GM19240 (cell line): ENCODE results near the gene EGFL7.

Source experiments
- DNase-seq: peaks from one replicate; pipeline ENCODE4 v3.0.0; 2011; ENCODE audit warnings: low spot score; ENCODE audit not compliant: insufficient read length

The EGFL7 gene

GRCh38 chr9:136662656-136663581 lies at the start of gene EGFL7:
EGFL7 (plus strand) TSS chr9:136662916; CDS start chr9:136668283, 5,367 bp downstream.
- DNase-seq, result no peak

- DNase-seq, result no peak
Observed at GRCh38 chr9:136613824-136614371, 48.8 kb upstream of the EGFL7 start.

GRCh38 chr9:136614372-136614922 lies 48.3 kb upstream of the EGFL7 start:
- DNase-seq, result no peak

GRCh38 chr9:136614967-136615623 lies 47.6 kb upstream of the EGFL7 start:
- no peak for DNase-seq

- no peak for DNase-seq
Observed at GRCh38 chr9:136615631-136616306, 46.9 kb upstream of the EGFL7 start.

- no peak for DNase-seq
Observed at GRCh38 chr9:136616307-136616635, 46.4 kb upstream of the EGFL7 start.

- no peak for DNase-seq
Observed at GRCh38 chr9:136616948-136617695, 45.6 kb upstream of the EGFL7 start.

GRCh38 chr9:136617746-136618579 lies 44.8 kb upstream of the EGFL7 start:
- no peak for DNase-seq

- DNase-seq, result no peak
Observed at GRCh38 chr9:136618580-136619547, 43.9 kb upstream of the EGFL7 start.

- DNase-seq, result no peak
Observed at GRCh38 chr9:136619742-136620440, 42.8 kb upstream of the EGFL7 start.

GRCh38 chr9:136620441-136621018 lies 42.2 kb upstream of the EGFL7 start:
- DNase-seq, result no peak

GRCh38 chr9:136621019-136621733 lies 41.5 kb upstream of the EGFL7 start:
- no peak for DNase-seq

GRCh38 chr9:136621734-136622093 lies 41.0 kb upstream of the EGFL7 start:
- DNase-seq, result no peak

- DNase-seq, result no peak
Observed at GRCh38 chr9:136622538-136622948, 40.2 kb upstream of the EGFL7 start.

GRCh38 chr9:136623016-136623841 lies 39.5 kb upstream of the EGFL7 start:
- no peak for DNase-seq

- no peak for DNase-seq
Observed at GRCh38 chr9:136623842-136624183, 38.9 kb upstream of the EGFL7 start.
